Left ventricle myocardium inferior (tissue), 1 donor: ENCODE results near the gene DHX16. TPM values are rescaled to one million over a fixed set of nuclear protein-coding genes. Genes with fewer than 3 reads are reported as not detected.
A peak's percentile ranks its signal among the peaks of the same experiment; 100 is the strongest.

ENCODE experiments used
- DNase-seq: peaks from one replicate; pipeline ENCODE4 v3.0.0-alpha.2; 2020
- H3K27ac ChIP-seq: fragments of 200-600 bp; replicated peaks from 2 replicates; pipeline ENCODE4 v1.8.0; 2021
- H3K27me3 ChIP-seq: fragments of 200-600 bp; 2 replicates; pipeline ENCODE4 v1.8.0; 2021; ENCODE audit warnings: low read depth
- H3K36me3 ChIP-seq: fragments of 200-600 bp; 2 replicates; pipeline ENCODE4 v1.8.0; 2021
- H3K4me1 ChIP-seq: fragments of 200-600 bp; 2 replicates; pipeline ENCODE4 v1.8.0; 2021
- H3K4me3 ChIP-seq: fragments of 200-600 bp; 2 replicates; pipeline ENCODE4 v1.8.0; 2021; ENCODE audit warnings: mild to moderate bottlenecking, moderate library complexity
- H3K9me3 ChIP-seq: fragments of 200-600 bp; replicated peaks from 2 replicates; pipeline ENCODE4 v1.8.0; 2021
- CTCF ChIP-seq: fragments of 200-600 bp; IDR thresholded peaks from 2 replicates; pipeline ENCODE4 v1.8.0; 2021; ENCODE audit warnings: antibody characterized with exemption, mild to moderate bottlenecking, borderline replicate concordance
- intact Hi-C: fragments of 100-400 bp; cut with micrococcal nuclease; formaldehyde crosslinking; loops from one replicate; pipeline ENCODE4 v1.11.0; 2022
- total RNA-seq: library from RNA; stranded (reverse); fragmentation: NEBNext Ultra II Directional; extraction: Animal tissue kit (Norgen Biotek cat#: 25700); gene quantifications from one replicate; pipeline ENCODE4 v1.2.1, GENCODE V29; 2021
- donor health status: DM: no; HTN: yes; CAD: no; lungs with severe emphysema.

The DHX16 gene
- total RNA-seq, 1 donor from 2014 or later = 22.1 TPM

DNA sequence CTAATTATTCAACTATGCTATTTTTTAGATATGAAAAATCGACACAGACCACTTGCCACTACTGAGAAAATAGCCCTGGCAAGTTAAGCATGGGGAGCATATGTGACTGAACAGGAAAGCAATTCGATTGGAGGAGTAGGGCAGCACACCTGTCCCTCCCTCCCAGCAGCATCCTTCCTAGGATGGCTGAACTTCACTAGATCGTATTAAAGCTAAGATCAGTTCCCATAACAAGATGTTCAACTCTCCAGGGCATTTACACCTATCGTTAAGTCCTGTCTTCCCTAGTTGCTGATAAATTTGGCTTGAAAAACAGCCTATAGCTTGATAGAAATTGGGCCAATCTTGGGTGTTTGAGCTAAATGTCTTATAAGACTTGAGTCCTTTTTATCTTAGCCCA is 62.7 kb downstream of the DHX16 start:
- Histone ChIP-seq H3K36me3 (peaks cover 46% of the 10 kb centered on the region), H3K4me1 (peaks cover 60% of the 10 kb centered on the region), H3K9me3 (no peaks in the 10 kb centered on the region), H3K4me3 (no peak overlapping the region), H3K27me3 (no peaks in the 10 kb centered on the region), H3K27ac (peak overlapping the region; percentile 23)
- intact Hi-C loops = no loop called here
- no peak for DNase-seq
- TF ChIP-seq CTCF = no peak

DNA sequence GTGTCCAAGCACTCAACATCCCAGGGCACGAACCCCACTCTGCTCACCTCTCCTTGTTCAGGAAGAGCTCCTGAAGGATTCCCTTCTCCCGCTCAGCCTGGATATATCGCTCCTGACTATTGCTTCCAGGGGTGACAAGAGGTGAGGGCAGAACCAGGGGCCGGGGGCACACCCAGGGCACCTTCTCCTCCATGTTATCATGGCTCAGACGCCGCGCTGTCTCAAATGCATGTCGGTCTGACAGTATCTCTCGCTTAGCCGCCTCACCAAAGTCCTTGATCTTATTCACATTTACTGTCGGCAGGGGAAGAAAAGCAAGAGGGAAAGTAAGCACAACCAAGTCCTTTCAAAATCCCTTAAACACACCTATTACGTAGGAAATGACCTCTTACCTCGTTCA is 68.8 kb downstream of the DHX16 start:
- intact Hi-C loops = no loop called here
- no peaks in the 10 kb centered on the region for H3K9me3 ChIP-seq
- TF ChIP-seq CTCF = no peak
- H3K36me3 ChIP-seq = peaks cover 87% of the 10 kb centered on the region
- H3K4me3 ChIP-seq = no peak overlapping the region
- DNase-seq = no peak
- H3K27ac ChIP-seq = no peak overlapping the region
- H3K27me3 ChIP-seq = no peaks in the 10 kb centered on the region
- H3K4me1 ChIP-seq = peaks cover 15% of the 10 kb centered on the region

Other genes starting within 250 kb of the DHX16 start
- 142 TPM for gene HLA-E, start 183.5 kb downstream of the DHX16 start, total RNA-seq
- gene GNL1, start 116.5 kb downstream of the DHX16 start, total RNA-seq = 18.3 TPM
- 2.0 TPM for gene PRR3, start 115.7 kb downstream of the DHX16 start, total RNA-seq
- gene ABCF1, start 101.6 kb downstream of the DHX16 start, total RNA-seq = 38.8 TPM
- 31.5 TPM for gene PPP1R10, start 55.8 kb downstream of the DHX16 start, total RNA-seq
- 119 TPM for gene MRPS18B, start 55.2 kb downstream of the DHX16 start, total RNA-seq
- gene ATAT1, start 46.1 kb downstream of the DHX16 start, total RNA-seq = 2.7 TPM
- 57.3 TPM for gene C6orf136, start 25.9 kb downstream of the DHX16 start, total RNA-seq
- 14.5 TPM for gene PPP1R18, start 13.6 kb upstream of the DHX16 start, total RNA-seq
- 3.7 TPM for gene NRM, start 18.0 kb upstream of the DHX16 start, total RNA-seq
- gene MDC1, start 44.3 kb upstream of the DHX16 start, total RNA-seq = 14.1 TPM
- gene TUBB, start 47.3 kb upstream of the DHX16 start, total RNA-seq = 187 TPM
- gene FLOT1, start 69.7 kb upstream of the DHX16 start, total RNA-seq = 223 TPM
- 41.4 TPM for gene IER3, start 71.5 kb upstream of the DHX16 start, total RNA-seq
- gene DDR1, start 211.5 kb upstream of the DHX16 start, total RNA-seq = 28.2 TPM
- 23.0 TPM for gene GTF2H4, start 235.2 kb upstream of the DHX16 start, total RNA-seq
- 21.0 TPM for gene VARS2, start 241.2 kb upstream of the DHX16 start, total RNA-seq